Measurements from ENCODE around the gene DERL2. TPM values are rescaled to one million over a fixed set of nuclear protein-coding genes. Genes with fewer than 3 reads are reported as not detected.
"Not testable (repeated sequence)": the region's sequence is repeated elsewhere in the genome, so short reads cannot be mapped to it uniquely, and the experiment has no call there.

DERL2 gene
- total and polyA plus RNA-seq, 7 experiments from 2014 or later: 50.2 to 84.4 (median 72.0) TPM

GRCh38 chr17:5431234-5431633 lies 54.7 kb downstream of the DERL2 start:
- H3K9me3 ChIP-seq (ENCODE audit: control insufficient read depth in 2 of 3, low read length in 3 of 3); H3K9me3 Mint-ChIP-seq; H3K4me1 ChIP-seq (ENCODE audit: control insufficient read depth in 2 of 2, insufficient read depth in 2 of 2, low read length in 2 of 2); DNase-seq; intact Hi-C loops (cut with micrococcal nuclease); CTCF ChIA-PET; H3K27me3 ChIP-seq (ENCODE audit: control insufficient read depth in 2 of 2, insufficient read depth in 2 of 2, low read length in 2 of 2); H3K4me3 Mint-ChIP-seq; H3K27me3 Mint-ChIP-seq; ATAC-seq; H3K27ac ChIP-seq (ENCODE audit: low read depth, low read length); H3K4me3 ChIP-seq (ENCODE audit: low read length): not testable (repeated sequence)
- peaks cover 34 to 82% (median 41%) of the 10 kb centered on the region in 3 experiments for H3K36me3 ChIP-seq (ENCODE audit: control insufficient read depth in 2 of 3, insufficient read depth in 3 of 3, low read length in 3 of 3)
- H3K4me1 Mint-ChIP-seq: peaks cover 4 to 23% (median 9%) of the 10 kb centered on the region in 7 donors
- H3K27ac Mint-ChIP-seq: peak overlapping the region in 4 of 9 donors; percentile 38 to 66 (median 54)
- POLR2A ChIA-PET: interaction anchor here (0.7 to 1.4 kb wide), 2 partner anchors 8 to 33 kb away, joined by 4 to 5 read pairs; partner anchors contain the start of gene C1QBP
- H3K36me3 Mint-ChIP-seq: peaks cover 11 to 41% (median 34%) of the 10 kb centered on the region in 5 donors

DNA sequence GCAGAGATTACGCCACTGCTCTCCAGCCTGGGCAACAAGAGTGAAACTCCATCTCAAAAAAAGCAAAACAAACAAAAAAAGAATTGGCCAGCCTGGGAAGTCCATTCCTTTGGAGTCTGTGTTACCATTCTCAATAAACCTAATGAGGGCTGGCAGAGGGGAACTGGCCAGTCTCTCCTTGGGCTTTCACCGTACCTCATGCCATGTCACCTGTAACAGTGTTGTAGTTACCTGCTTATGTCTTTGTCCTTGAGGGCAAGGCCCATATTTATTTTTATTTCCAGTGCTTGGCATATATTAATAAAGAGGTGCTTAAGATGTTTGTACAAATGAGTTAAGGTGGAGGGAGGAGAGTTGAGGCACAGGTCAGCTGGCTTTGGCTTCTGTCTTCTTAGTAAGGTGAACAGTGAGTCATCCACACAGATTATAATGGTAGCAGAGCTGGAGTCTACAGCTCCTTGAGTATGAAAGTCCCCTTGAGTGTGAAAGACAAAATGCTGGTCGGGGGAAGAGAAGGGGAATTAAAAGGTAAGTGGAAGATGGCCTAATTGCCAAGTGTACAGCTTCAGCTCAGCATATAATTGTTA lies 55.5 kb downstream of the DERL2 start:
- Mint-ChIP-seq H3K27me3 (no peaks in the 10 kb centered on the region), H3K9me3 (no peaks in the 10 kb centered on the region), H3K36me3 (peaks cover 11 to 45% (median 39%) of the 10 kb centered on the region in 5 donors), H3K4me1 (peaks cover 0 to 20% (median 8%) of the 10 kb centered on the region in 7 donors), H3K27ac (peak overlapping the region in 5 of 9 donors; percentile 55 to 78 (median 70)), H3K4me3 (no peak overlapping the region)
- no peak for ATAC-seq
- Histone ChIP-seq H3K4me3 (ENCODE audit: low read length) (no peak overlapping the region), H3K9me3 (ENCODE audit: control insufficient read depth in 2 of 3, low read length in 3 of 3) (no peaks in the 10 kb centered on the region), H3K27ac (ENCODE audit: low read depth, low read length) (no peak overlapping the region), H3K27me3 (ENCODE audit: control insufficient read depth in 2 of 2, insufficient read depth in 2 of 2, low read length in 2 of 2) (no peaks in the 10 kb centered on the region), H3K36me3 (ENCODE audit: control insufficient read depth in 2 of 3, insufficient read depth in 3 of 3, low read length in 3 of 3) (peaks cover 34 to 88% (median 47%) of the 10 kb centered on the region in 3 experiments), H3K4me1 (ENCODE audit: control insufficient read depth in 2 of 2, insufficient read depth in 2 of 2, low read length in 2 of 2) (no peaks in the 10 kb centered on the region)
- DNase-seq: no peak
- ChIA-PET POLR2A (interaction anchor here (0.7 to 1.4 kb wide), 2 partner anchors 9 to 32 kb away, joined by 4 to 5 read pairs; partner anchors contain the start of gene C1QBP), CTCF (interaction anchor here (1.2 kb wide), 1 partner anchor 9 kb away, joined by 4 read pairs; no protein-coding TSS in a partner anchor)
- intact Hi-C loops (cut with micrococcal nuclease): no loop called here

DNA sequence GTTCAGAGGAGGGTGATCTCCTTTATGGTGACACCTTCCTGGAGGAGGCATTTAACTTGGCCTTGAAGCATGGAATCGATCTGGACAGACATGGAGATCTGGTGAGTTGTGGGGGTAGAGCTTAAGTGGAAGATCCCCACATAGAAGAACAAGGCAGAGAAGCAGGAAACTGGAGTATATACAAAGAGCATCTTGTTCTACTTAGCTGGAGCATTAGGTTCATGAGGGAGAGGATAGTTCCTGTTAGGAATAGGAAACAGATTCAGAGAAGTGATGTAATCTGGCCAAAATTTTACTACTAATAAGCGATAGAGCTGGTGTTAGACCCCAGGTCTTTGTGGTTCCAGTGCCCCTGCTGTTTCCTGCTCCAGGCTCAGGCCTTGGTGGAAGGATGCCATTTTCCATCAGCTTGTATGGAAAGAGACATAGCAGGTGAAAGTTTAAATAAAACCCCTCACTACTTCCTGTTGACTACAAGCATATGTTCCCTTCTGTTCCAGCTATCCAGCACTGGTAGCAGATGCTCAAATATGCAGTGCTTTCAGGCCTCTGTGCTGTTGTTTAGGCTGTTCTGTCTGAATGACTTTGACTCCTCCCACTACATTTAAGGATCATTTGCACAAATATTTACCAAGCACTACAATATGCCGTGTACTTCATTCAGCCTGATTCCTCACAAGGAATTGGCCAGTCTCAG lies 56.6 kb downstream of the DERL2 start:
- peaks cover 11 to 40% (median 37%) of the 10 kb centered on the region in 5 donors for H3K36me3 Mint-ChIP-seq

DNA sequence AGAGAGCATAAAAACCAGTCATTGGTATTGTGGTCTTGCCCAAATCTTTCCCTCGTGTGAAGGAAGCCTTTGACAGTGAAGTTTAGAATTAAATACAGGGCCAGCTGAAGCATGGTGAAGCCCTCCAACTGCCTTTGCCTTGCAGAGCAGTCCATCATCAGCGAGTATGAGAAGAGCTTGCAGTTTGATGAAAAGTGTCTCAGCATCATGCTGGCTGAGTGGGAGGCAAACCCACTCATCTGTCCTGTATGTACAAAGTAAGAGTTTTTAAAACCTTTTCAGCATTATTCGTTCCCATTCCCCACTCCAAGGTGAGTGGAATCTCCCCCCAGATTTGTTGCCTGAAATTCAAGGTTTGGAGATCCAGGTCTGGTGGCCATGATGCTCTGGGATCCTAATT lies 60.2 kb downstream of the DERL2 start:
- no peak for ATAC-seq
- H3K9me3 Mint-ChIP-seq: no peaks in the 10 kb centered on the region
- no peak for DNase-seq
- peaks cover 13 to 33% (median 22%) of the 10 kb centered on the region in 7 donors for H3K4me1 Mint-ChIP-seq
- ChIA-PET CTCF (no interaction called here), POLR2A (interaction anchor here (0.7 kb wide), 1 partner anchor 34 kb away, joined by 3 read pairs; no protein-coding TSS in a partner anchor)
- Histone ChIP-seq H3K4me1 (ENCODE audit: control insufficient read depth in 2 of 2, insufficient read depth in 2 of 2, low read length in 2 of 2) (peaks cover 5% of the 10 kb centered on the region in 2 donors), H3K9me3 (ENCODE audit: control insufficient read depth in 2 of 3, low read length in 3 of 3) (no peaks in the 10 kb centered on the region), H3K36me3 (ENCODE audit: control insufficient read depth in 2 of 3, insufficient read depth in 3 of 3, low read length in 3 of 3) (peaks cover 23 to 75% (median 26%) of the 10 kb centered on the region in 3 experiments), H3K27ac (ENCODE audit: low read depth, low read length) (no peak overlapping the region), H3K4me3 (ENCODE audit: low read length) (no peak overlapping the region), H3K27me3 (ENCODE audit: control insufficient read depth in 2 of 2, insufficient read depth in 2 of 2, low read length in 2 of 2) (no peaks in the 10 kb centered on the region)
- no peaks in the 10 kb centered on the region for H3K27me3 Mint-ChIP-seq
- intact Hi-C loops (cut with micrococcal nuclease): no loop called here
- peaks cover 12 to 41% (median 28%) of the 10 kb centered on the region in 5 donors for H3K36me3 Mint-ChIP-seq
- H3K27ac Mint-ChIP-seq: no peak overlapping the region
- no peak overlapping the region for H3K4me3 Mint-ChIP-seq

More for the DNA sequence above, 56.6 kb downstream of the DERL2 start:
- H3K9me3 Mint-ChIP-seq: no peaks in the 10 kb centered on the region
- no peak overlapping the region for H3K4me3 Mint-ChIP-seq
- peak overlapping the region; percentile 26 for H3K27ac ChIP-seq (ENCODE audit: low read depth, low read length)
- peaks cover 38 to 90% (median 39%) of the 10 kb centered on the region in 3 experiments for H3K36me3 ChIP-seq (ENCODE audit: control insufficient read depth in 2 of 3, insufficient read depth in 3 of 3, low read length in 3 of 3)
- no peak for ATAC-seq
- intact Hi-C loops (cut with micrococcal nuclease): no loop called here
- peak overlapping the region; percentile 5 to 87 (median 33) for H3K27ac Mint-ChIP-seq
- no peaks in the 10 kb centered on the region for H3K27me3 ChIP-seq (ENCODE audit: control insufficient read depth in 2 of 2, insufficient read depth in 2 of 2, low read length in 2 of 2)
- H3K4me1 ChIP-seq (ENCODE audit: control insufficient read depth in 2 of 2, insufficient read depth in 2 of 2, low read length in 2 of 2): no peaks in the 10 kb centered on the region
- H3K4me1 Mint-ChIP-seq: peaks cover 0 to 15% (median 9%) of the 10 kb centered on the region in 7 donors
- CTCF ChIA-PET: interaction anchor here (0.6 to 1.2 kb wide), 3 partner anchors 10 to 418 kb away, joined by 3 to 4 read pairs (median 3); no protein-coding TSS in a partner anchor
- no peak for DNase-seq
- H3K4me3 ChIP-seq (ENCODE audit: low read length): no peak overlapping the region
- no peaks in the 10 kb centered on the region for H3K9me3 ChIP-seq (ENCODE audit: control insufficient read depth in 2 of 3, low read length in 3 of 3)
- no peaks in the 10 kb centered on the region for H3K27me3 Mint-ChIP-seq
- POLR2A ChIA-PET: interaction anchor here (0.8 to 1.1 kb wide), 2 partner anchors 8 to 10 kb away, joined by 3 to 4 read pairs; partner anchors contain the start of gene NUP88

GRCh38 chr17:5424909-5425308 lies 61.1 kb downstream of the DERL2 start:
- peaks cover 8 to 37% (median 28%) of the 10 kb centered on the region in 5 donors for H3K36me3 Mint-ChIP-seq
- H3K4me1 ChIP-seq (ENCODE audit: control insufficient read depth in 2 of 2, insufficient read depth in 2 of 2, low read length in 2 of 2): peaks cover 9% of the 10 kb centered on the region in 2 donors
- intact Hi-C loops (cut with micrococcal nuclease): no loop called here
- no peak overlapping the region for H3K27ac ChIP-seq (ENCODE audit: low read depth, low read length)
- ChIA-PET POLR2A (interaction anchor here (0.7 to 0.9 kb wide), 2 partner anchors 13 to 14 kb away, joined by 3 read pairs; partner anchors contain the start of gene C1QBP), CTCF (no interaction called here)
- H3K4me3 ChIP-seq (ENCODE audit: low read length): no peak overlapping the region
- DNase-seq (no peak), ATAC-seq (no peak)
- H3K4me3 Mint-ChIP-seq: no peak overlapping the region
- H3K27me3 ChIP-seq (ENCODE audit: control insufficient read depth in 2 of 2, insufficient read depth in 2 of 2, low read length in 2 of 2): no peaks in the 10 kb centered on the region
- no peak overlapping the region for H3K27ac Mint-ChIP-seq
- peaks cover 0 to under 1% (median 0%) of the 10 kb centered on the region in 11 donors for H3K9me3 Mint-ChIP-seq
- no peaks in the 10 kb centered on the region for H3K27me3 Mint-ChIP-seq
- H3K36me3 ChIP-seq (ENCODE audit: control insufficient read depth in 2 of 3, insufficient read depth in 3 of 3, low read length in 3 of 3): peaks cover 21 to 69% (median 26%) of the 10 kb centered on the region in 3 experiments
- no peaks in the 10 kb centered on the region for H3K9me3 ChIP-seq (ENCODE audit: control insufficient read depth in 2 of 3, low read length in 3 of 3)
- H3K4me1 Mint-ChIP-seq: peaks cover 16 to 42% (median 28%) of the 10 kb centered on the region in 7 donors

DNA sequence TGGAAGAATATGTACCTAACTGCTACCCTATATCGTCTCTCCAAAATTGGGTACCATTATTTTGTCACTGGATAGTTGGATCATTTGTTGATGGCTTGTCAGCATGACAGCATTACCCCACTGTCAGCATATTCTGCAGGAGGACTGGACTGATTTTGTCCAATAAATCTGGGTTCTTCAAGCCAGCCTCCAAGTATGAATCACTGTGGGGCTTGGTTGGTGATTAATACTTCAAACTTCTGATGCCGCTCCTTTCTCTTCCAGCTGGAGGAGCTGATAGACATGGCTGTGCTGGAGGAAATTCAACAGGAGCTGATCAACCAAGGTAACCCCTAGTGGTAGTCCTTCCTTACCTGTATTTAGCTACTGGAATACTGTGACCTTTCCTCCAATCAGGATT lies 63.5 kb downstream of the DERL2 start:
- H3K4me1 Mint-ChIP-seq: peaks cover 16 to 49% (median 38%) of the 10 kb centered on the region in 7 donors
- no peak for ATAC-seq

More for the DNA sequence above, 63.5 kb downstream of the DERL2 start:
- POLR2A ChIA-PET: interaction anchor here (0.7 kb wide), 1 partner anchor 19 kb away, joined by 3 read pairs; no protein-coding TSS in a partner anchor
- Mint-ChIP-seq H3K36me3 (peaks cover 4 to 26% (median 16%) of the 10 kb centered on the region in 5 donors), H3K27ac (peak overlapping the region in 1 of 9 donors; percentile 43), H3K27me3 (peaks cover 0 to 2% (median 0%) of the 10 kb centered on the region in 5 donors), H3K9me3 (peaks cover 0 to 4% (median 0%) of the 10 kb centered on the region in 11 donors), H3K4me3 (peak overlapping the region in 3 of 10 donors; percentile 7 to 63 (median 9))
- Histone ChIP-seq H3K27ac (ENCODE audit: low read depth, low read length) (no peak overlapping the region), H3K4me1 (ENCODE audit: control insufficient read depth in 2 of 2, insufficient read depth in 2 of 2, low read length in 2 of 2) (peaks cover 13 to 14% of the 10 kb centered on the region in 2 donors), H3K4me3 (ENCODE audit: low read length) (no peak overlapping the region), H3K36me3 (ENCODE audit: control insufficient read depth in 2 of 3, insufficient read depth in 3 of 3, low read length in 3 of 3) (peaks cover 8 to 51% (median 13%) of the 10 kb centered on the region in 3 experiments), H3K9me3 (ENCODE audit: control insufficient read depth in 2 of 3, low read length in 3 of 3) (no peaks in the 10 kb centered on the region), H3K27me3 (ENCODE audit: control insufficient read depth in 2 of 2, insufficient read depth in 2 of 2, low read length in 2 of 2) (no peaks in the 10 kb centered on the region)
- CTCF ChIA-PET: interaction anchor here (0.8 kb wide), 1 partner anchor 17 kb away, joined by 3 read pairs; no protein-coding TSS in a partner anchor
- intact Hi-C loops (cut with micrococcal nuclease): no loop called here
- DNase-seq: no peak
